ELR (cell line): Measurements from ENCODE around the gene ABL1.

Experiments
- DNase-seq: peaks from one replicate; pipeline ENCODE4 v3.0.0-alpha.2; 2015; ENCODE audit warnings: low read depth

Gene ABL1

GRCh38 chr9:130932255-130933079 is 97.4 kb downstream of the ABL1 start:
- peak; percentile 75 for DNase-seq

DNA sequence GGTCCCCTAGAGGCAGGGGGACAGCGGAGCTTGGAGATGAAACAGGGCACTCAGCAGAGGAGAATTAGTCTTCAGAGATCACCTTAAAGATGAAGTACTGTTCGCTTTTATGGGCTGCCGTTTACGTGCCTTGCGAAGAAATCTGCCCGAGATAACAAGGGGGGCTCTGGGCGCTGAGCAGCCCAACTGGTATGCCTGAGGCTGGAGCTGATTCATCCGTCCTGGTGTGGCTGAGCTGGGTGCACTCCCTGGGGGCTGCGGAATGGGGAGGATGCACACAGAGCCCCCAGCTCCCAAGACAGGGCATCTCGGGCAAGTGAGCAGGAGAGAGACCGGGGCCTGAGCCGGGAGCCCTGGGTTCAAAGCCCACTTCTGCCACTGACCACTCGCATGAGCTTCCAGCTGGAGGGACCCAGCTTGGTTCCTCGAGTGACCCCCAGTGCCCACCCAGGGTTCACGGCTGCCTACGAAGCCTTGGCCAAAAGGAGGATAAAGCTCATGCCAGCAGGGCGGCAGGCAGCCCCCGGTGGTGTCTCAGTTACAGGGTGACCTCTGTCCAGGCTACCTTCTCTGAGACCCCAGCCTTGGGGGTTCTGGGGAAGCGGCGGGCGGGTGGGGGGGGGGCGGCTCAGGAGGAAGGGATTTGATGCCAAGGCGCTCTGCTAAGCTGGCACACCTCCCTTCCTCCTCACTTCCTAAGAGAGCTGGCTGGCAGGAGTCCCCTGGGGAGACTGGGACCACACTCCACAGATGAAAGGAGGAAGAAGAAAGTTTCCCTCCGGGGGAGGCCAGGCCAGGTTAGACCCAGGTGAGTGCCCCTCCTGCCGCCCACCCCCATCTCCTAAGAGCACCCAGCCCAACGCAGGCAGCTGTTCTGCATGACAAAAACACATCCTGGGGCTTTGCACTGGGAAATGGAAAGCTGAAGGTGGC is 98.3 kb downstream of the ABL1 start:
- DNase-seq = peak; percentile 89

- DNase-seq = no peak
These were observed 99.2 kb downstream of the ABL1 start for GRCh38 chr9:130934246-130934645.

DNA sequence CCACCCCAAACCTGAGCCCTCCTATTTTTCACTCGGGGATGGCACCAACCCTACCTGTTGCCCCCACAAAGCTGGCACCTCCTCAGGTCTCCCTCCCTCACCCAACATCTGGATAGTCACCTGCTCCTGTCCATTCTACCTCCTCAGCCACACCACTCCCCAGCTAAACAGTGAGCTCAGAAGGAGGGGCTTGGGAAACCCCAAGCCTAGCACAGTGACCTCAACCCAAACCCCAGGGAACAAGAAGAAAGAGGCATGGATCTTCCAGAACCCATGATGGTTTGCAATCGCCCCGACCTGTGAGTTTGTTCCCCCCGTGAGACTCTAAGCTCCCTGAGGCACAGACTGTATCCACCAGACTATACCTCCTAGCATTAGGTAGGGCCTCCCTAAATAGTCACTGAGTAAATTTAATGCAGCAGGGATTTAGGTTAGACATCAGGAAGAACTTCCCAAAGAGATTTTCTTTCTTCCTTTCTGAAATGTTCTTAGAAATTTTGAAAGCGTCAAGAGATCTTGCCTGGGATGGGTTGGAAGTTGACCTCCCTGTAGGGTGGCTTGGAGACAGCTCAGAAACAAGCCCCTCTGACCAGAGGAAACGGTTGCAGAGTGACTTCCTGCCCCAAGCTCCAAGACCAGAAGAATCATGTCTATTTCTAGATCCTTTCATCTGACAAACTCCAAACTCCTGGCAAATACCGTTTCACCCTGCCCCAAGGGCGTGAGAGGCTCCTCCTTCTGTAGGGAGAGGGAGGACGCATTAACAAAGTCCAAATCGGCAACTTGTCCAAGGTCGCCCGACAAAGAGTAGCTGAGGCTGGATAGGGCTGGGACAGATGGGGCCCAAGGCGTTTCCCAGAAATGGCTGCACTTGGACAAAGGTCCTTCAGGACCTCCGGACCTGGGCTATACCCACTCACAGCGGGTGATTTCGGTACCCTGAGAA is 99.9 kb downstream of the ABL1 start:
- peak; percentile 46 for DNase-seq

GRCh38 chr9:130935648-130936271 is 100.7 kb downstream of the ABL1 start:
- peak; percentile 26 for DNase-seq

DNA sequence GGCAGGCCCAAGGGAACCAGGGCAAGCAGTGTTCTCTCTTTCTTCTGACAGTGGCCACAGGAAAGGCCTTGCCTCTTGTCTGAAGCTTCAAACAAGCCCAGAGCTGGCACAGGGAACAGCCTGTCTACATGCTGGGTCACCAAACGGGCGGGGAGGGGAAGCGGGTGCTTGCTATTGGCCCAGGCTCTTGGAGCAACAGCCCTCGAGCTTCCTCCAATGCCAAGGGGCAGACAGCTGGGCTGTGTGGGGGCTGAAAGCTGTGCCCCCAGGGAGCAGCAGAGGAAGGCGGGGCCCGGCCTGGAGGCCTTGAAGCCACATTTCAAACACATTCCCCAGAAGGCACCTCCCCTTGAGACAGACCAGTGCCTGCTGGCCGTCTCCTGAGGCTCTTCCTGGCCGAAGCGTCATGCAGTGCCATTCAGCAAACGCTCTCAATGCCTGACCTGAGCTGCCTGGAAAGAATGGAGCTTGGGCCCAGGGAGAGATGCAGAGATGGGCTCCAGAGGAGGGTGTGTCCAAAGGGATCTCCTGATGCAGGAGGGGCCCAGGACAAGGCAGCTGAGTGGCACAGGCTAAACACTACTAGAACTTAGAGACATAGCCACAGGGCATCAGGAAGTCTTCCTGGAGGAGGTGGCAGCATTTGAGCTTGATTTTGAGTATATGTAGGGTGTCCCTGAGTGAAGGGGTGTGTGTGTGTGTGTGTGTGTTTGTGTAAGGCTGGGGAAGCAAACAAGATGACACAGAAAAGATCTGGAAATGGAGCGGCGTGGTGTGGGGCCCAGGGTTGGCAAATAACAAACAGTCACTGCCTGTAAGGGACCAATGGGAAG is 101.4 kb downstream of the ABL1 start:
- peak; percentile 84 for DNase-seq
